ENCODE results near the gene CCDC82. TPM values are rescaled to one million over a fixed set of nuclear protein-coding genes. Genes with fewer than 3 reads are reported as not detected.
A peak's percentile ranks its signal among the peaks of the same experiment; 100 is the strongest.

The CCDC82 gene
- total RNA-seq, 6 experiments from 2014 or later: 14.0 to 18.2 (median 17.2) TPM

DNA sequence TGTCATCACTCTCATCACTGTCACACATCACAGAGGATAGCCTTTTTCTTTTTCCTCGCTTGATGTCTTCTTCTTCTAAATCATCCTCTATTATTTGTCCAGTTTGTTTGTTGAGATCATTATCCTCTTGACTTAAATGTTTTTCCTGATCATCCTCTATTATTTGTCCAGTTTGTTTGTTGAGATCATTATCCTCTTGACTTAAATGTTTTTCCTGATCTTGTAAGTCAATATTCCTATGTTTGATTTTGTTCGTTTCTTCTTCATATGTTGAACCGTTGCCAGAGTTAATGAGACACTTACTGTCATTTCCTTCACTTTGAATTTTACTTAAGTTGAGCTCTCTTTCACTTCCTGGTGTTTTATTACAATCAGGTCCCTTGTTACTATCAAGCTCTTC lies 5.6 kb downstream of the CCDC82 start:
- no peaks in the 10 kb centered on the region for H3K27me3 Mint-ChIP-seq (ENCODE audit: insufficient read depth)
- peaks cover 38% of the 10 kb centered on the region for H3K4me1 Mint-ChIP-seq (ENCODE audit: low read depth)
- H3K9me3 Mint-ChIP-seq: no peaks in the 10 kb centered on the region
- no peak for DNase-seq
- H3K27ac Mint-ChIP-seq: peak overlapping the region; percentile 44; the same call in 1 of the 2 replicates
- peaks cover 19% of the 10 kb centered on the region for H3K36me3 Mint-ChIP-seq (ENCODE audit: low read depth)
- TF ChIP-seq, protein P1, sequence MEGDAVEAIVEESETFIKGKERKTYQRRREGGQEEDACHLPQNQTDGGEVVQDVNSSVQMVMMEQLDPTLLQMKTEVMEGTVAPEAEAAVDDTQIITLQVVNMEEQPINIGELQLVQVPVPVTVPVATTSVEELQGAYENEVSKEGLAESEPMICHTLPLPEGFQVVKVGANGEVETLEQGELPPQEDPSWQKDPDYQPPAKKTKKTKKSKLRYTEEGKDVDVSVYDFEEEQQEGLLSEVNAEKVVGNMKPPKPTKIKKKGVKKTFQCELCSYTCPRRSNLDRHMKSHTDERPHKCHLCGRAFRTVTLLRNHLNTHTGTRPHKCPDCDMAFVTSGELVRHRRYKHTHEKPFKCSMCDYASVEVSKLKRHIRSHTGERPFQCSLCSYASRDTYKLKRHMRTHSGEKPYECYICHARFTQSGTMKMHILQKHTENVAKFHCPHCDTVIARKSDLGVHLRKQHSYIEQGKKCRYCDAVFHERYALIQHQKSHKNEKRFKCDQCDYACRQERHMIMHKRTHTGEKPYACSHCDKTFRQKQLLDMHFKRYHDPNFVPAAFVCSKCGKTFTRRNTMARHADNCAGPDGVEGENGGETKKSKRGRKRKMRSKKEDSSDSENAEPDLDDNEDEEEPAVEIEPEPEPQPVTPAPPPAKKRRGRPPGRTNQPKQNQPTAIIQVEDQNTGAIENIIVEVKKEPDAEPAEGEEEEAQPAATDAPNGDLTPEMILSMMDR (IDR thresholded peaks at IDR 0.05): no peak
- no peak overlapping the region for H3K4me3 Mint-ChIP-seq

DNA sequence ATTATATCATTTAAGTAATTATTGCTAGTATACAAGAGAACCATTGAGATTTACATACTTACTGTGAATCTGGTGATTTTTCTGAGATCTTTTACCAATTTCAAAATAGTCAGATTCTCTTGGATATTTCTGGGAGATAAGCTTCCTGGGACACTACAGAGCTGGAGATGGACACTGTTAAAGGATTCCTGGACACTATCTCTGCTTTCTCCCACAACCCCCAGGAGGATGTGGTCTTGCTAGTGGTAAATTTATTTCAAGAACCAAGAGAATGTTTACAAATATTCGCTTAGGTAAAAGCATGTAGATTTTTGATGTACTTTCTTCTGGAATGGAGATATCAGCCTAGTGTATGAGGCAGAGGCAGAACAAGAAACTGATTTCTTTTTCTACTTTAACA lies 12.9 kb downstream of the CCDC82 start:
- Mint-ChIP-seq H3K4me3 (no peak overlapping the region), H3K36me3 (ENCODE audit: low read depth) (peaks cover 20% of the 10 kb centered on the region), H3K4me1 (ENCODE audit: low read depth) (no peaks in the 10 kb centered on the region), H3K27ac (no peak overlapping the region; the same call in 1 of the 2 replicates), H3K27me3 (ENCODE audit: insufficient read depth) (no peaks in the 10 kb centered on the region), H3K9me3 (no peaks in the 10 kb centered on the region)
- no peak for DNase-seq
- TF ChIP-seq, protein P1 (IDR thresholded peaks at IDR 0.05): no peak

DNA sequence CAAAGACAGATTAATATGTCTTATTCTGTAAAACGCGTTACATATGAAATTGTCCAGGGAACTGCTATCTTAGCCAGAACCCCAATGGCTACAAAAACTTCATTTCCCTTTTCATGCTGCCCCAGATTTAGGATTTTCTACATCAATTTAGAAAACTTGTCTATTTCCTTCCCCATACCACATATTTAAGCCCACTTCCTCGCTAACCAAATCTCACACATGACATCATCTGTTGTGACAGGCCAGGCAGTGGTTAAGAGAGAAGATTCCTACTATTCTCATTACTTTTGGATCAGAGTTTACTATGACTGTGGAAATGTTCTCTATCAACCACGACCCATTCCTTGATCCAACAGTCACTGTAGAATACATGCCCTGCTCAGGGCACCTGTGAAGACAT lies 15.9 kb downstream of the CCDC82 start:
- H3K27ac Mint-ChIP-seq: no peak overlapping the region
- TF ChIP-seq, protein P1 (IDR thresholded peaks at IDR 0.05): no peak
- H3K36me3 Mint-ChIP-seq (ENCODE audit: low read depth): peaks cover 29% of the 10 kb centered on the region
- H3K4me1 Mint-ChIP-seq (ENCODE audit: low read depth): no peaks in the 10 kb centered on the region
- H3K27me3 Mint-ChIP-seq (ENCODE audit: insufficient read depth): no peaks in the 10 kb centered on the region
- H3K4me3 Mint-ChIP-seq: no peak overlapping the region
- H3K9me3 Mint-ChIP-seq: peaks cover 5% of the 10 kb centered on the region; the same call in 1 of the 2 replicates
- no peak for DNase-seq

DNA sequence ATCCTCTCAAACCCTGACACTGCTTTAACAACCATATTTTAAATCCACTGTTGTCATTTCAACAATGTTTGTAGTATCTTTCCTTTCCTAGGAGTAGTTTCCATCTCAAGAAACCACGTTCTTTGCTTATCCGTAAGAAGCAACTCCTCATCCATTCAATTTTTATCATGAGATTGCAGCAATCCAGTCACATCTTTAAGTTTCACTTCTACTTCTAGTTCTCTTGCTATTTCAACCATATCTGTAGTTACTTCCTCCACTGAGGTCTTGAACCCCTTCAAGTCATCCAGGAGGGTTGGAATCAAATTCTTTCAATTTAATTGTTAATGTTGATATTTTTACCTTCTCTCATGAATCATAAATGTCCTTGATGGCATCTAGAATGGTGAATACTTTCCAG lies 22.4 kb downstream of the CCDC82 start:
- H3K4me1 Mint-ChIP-seq (ENCODE audit: low read depth): peaks cover 24% of the 10 kb centered on the region
- H3K4me3 Mint-ChIP-seq: no peak overlapping the region
- no peak overlapping the region for H3K27ac Mint-ChIP-seq
- DNase-seq: no peak
- peaks cover 10% of the 10 kb centered on the region; the same call in 1 of the 2 replicates for H3K9me3 Mint-ChIP-seq
- peaks cover 35% of the 10 kb centered on the region for H3K36me3 Mint-ChIP-seq (ENCODE audit: low read depth)
- TF ChIP-seq, protein P1 (IDR thresholded peaks at IDR 0.05): no peak
- H3K27me3 Mint-ChIP-seq (ENCODE audit: insufficient read depth): no peaks in the 10 kb centered on the region

DNA sequence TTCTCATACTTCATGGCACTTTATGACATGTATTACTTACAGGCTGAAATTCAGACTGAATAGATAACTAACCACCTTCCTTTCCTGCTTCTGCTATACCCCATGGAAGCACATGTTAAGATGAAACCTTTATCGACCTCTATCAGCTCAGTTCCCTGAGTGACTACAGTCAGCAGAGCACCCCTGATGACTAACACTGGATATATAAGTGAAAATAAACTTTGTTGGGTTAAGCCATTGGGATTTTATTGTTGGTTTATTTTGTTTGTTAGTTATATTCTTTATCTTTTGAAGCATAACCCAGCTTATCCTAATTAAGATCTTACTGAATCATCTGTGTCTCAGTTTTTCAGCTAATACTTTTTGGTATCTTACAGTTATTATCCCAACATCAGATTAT lies 23.7 kb downstream of the CCDC82 start:
- Mint-ChIP-seq H3K4me3 (no peak overlapping the region), H3K9me3 (peaks cover 10% of the 10 kb centered on the region; the same call in 1 of the 2 replicates), H3K36me3 (ENCODE audit: low read depth) (peaks cover 28% of the 10 kb centered on the region), H3K27me3 (ENCODE audit: insufficient read depth) (no peaks in the 10 kb centered on the region), H3K4me1 (ENCODE audit: low read depth) (peaks cover 33% of the 10 kb centered on the region), H3K27ac (no peak overlapping the region)
- DNase-seq: no peak
- TF ChIP-seq, protein P1 (IDR thresholded peaks at IDR 0.05): no peak

DNA sequence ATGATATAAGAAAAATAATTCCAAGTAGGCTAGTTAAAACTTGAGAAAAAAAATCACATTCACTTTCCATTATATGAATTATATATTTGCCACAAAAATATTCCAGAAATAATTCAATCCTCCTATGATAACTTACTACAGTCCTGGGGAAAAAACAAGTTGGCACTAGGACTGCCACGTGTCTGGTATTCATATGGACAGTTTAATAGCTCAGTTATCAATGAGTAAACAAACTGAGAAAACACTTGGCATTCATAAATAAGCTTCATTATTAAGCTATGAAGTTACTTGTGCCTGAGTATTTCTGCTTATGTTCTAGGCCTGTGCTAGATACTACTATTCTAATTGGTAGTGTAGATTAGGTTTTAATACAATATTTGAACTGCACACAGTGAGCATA lies 24.2 kb downstream of the CCDC82 start:
- Mint-ChIP-seq H3K27ac (no peak overlapping the region), H3K27me3 (ENCODE audit: insufficient read depth) (no peaks in the 10 kb centered on the region), H3K4me1 (ENCODE audit: low read depth) (peaks cover 33% of the 10 kb centered on the region), H3K36me3 (ENCODE audit: low read depth) (peaks cover 24% of the 10 kb centered on the region), H3K9me3 (peaks cover 10% of the 10 kb centered on the region; the same call in 1 of the 2 replicates), H3K4me3 (no peak overlapping the region)
- DNase-seq: no peak
- TF ChIP-seq, protein P1 (IDR thresholded peaks at IDR 0.05): no peak
